ENCODE data around the gene C19orf53.
"Not testable (repeated sequence)": the region's sequence is repeated elsewhere in the genome, so short reads cannot be mapped to it uniquely, and the experiment has no call there.

C19orf53 gene

GRCh38 chr19:13763265-13763664, 11.0 kb upstream of the C19orf53 start:
- DNase-seq (ENCODE audit: low read depth in 2 of 2): no peak

GRCh38 chr19:13764101-13764807, 10.0 kb upstream of the C19orf53 start, which contains the start of gene MRI1:
MRI1 (plus strand) TSS chr19:13764522; CDS start chr19:13764589, 67 bp downstream.
- peak; percentile 39 to 45 for DNase-seq (ENCODE audit: low read depth in 2 of 2)

GRCh38 chr19:13764821-13765394, 9.3 kb upstream of the C19orf53 start:
- peak in 1 of 2 donors; percentile 30 for DNase-seq (ENCODE audit: low read depth in 2 of 2)

DNA sequence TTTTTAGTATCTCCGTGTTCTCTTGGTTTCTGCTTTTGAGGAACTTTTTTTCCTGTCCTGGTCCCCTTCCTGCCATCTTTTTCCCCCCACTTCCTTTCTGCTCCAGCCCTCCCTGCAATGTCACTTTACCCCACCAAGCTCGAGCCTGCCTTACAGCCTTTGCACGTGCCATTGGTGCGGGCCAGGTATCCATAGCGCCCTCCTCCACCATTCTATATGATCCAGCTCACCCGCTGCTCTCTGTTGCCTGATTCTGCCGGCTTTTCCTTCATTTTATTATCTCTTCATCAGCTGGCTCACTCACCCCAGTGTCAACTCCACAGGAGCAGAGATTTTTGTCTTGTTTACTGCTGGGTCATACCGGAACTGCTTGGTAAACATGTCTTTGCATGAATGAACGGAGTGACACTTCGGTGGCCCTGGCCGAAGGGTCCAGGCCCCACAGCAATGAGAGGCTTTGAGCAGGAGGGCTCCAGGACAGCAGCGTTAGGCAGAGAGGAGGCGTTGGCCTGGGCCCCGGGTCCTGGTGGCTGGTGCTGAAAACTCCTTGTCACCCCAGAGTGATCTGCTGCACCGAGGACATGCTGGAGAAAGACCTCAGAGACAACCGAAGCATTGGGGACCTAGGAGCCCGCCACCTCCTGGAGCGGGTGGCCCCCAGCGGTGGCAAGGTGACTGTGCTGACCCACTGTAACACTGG, 8.7 kb upstream of the C19orf53 start:
- DNase-seq (ENCODE audit: low read depth in 2 of 2): no peak

GRCh38 chr19:13766095-13766481, 8.2 kb upstream of the C19orf53 start:
- DNase-seq (ENCODE audit: low read depth in 2 of 2): no peak

DNA sequence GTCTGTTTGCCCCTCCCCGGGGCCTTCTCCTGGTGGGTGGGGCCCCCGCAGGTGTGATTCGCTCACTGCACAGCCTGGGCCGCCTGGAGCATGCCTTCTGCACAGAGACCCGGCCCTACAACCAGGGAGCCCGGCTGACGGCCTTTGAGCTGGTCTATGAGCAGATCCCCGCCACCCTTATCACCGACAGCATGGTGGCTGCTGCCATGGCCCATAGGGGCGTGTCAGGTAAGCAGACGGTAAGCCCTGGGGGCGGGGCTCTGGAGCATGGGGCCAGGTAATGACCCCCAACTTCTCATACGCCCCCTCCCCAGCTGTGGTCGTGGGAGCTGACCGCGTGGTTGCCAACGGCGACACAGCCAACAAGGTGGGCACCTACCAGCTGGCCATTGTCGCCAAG, 5.7 kb upstream of the C19orf53 start:
- DNase-seq (ENCODE audit: low read depth in 2 of 2): no peak

- no peak for DNase-seq (ENCODE audit: low read depth in 2 of 2)
Measured at GRCh38 chr19:13770013-13770635, 4.1 kb upstream of the C19orf53 start.

- no peak for DNase-seq (ENCODE audit: low read depth in 2 of 2)
Measured at GRCh38 chr19:13778398-13778797, 4.1 kb downstream of the C19orf53 start.

GRCh38 chr19:13778847-13779246, 4.6 kb downstream of the C19orf53 start:
- no peak for DNase-seq (ENCODE audit: low read depth in 2 of 2)

- not testable (repeated sequence) for DNase-seq (ENCODE audit: low read depth in 2 of 2)
Measured at GRCh38 chr19:13779794-13780193, 5.5 kb downstream of the C19orf53 start.

- DNase-seq (ENCODE audit: low read depth in 2 of 2): no peak
Measured at GRCh38 chr19:13781547-13781946, 7.3 kb downstream of the C19orf53 start.

GRCh38 chr19:13782537-13782936, 8.3 kb downstream of the C19orf53 start:
- no peak for DNase-seq (ENCODE audit: low read depth in 2 of 2)

DNA sequence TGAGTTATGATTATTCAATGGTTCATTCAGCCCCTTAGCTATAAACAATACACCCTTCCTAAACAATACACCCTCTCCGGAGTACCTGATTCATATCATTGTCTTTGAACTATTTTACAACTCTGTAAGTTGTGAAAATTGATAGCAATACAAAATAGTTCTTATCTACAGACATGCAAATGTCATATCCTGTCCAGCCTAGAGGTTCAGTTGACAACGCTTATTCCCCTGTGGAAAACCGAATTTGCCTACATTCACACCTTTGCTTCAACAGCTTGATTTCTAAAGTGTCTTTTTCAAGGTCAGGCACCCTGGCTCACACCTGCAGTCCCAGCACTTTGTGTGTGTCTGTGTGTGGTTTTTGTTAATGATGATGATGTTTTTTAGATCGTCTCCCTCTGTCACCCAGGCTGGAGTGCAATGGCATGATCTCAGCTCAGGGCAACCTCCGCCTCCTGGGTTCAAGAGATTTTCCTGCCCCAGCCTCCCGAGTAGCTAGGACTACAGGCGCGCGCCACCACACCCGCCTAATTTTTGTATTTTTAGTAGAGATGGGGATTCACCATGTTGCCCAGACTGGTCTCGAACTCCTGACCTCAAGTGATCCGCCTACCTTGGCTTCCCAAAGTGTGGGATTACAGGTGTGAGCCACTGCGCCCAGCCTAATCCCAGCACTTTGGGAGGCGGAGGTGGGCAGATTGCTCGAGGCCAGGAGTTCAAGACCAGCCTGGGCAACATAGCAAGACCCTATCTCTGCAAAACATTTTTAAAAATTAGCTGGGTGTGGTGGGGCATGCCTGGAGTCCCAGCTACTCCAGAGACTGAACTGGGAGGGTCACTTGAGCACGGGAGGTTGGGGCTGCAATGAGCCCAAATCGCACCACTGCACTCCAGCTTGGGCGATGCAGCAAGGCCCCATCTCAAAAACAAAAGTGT, 9.6 kb downstream of the C19orf53 start:
- no peak for DNase-seq (ENCODE audit: low read depth in 2 of 2)

DNA sequence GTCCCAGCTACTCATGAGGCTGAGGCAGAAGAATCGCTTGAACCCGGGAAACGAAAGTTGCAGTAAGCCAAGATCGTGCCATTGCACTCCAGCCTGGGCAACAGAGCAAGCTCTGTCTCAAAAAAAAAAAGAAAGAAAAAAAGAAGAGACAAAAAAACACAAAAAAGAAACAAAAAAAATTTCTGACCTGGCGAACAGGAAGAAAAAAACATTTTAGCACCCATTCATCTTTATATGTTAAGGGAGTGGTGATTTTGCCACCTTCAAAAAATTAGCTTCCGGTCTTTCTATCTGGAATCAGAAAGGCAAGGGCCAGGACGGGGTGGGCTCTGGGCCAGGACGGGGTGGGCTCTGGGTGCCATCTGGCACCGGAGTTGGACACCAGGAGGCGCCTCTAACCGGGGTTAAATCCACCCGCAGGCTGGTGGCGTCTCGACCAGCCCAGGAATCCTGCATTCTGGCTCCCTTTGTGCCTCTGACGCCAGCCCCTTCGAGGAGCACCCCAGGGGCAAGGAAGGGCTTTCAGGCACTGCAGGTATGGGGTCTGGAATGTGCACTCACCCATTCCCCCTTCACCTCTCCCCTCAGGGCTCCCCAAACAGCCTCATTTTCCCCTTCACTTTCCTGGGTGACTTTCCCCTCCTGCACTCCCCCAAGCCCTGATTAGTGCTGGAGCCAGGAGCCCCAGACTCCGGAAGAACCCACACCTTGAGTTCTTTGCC, 10.6 kb downstream of the C19orf53 start:
- DNase-seq (ENCODE audit: low read depth in 2 of 2): peak; percentile 49 to 68

- no peak for DNase-seq (ENCODE audit: low read depth in 2 of 2)
Measured at GRCh38 chr19:13788991-13789390, 14.7 kb downstream of the C19orf53 start.

DNA sequence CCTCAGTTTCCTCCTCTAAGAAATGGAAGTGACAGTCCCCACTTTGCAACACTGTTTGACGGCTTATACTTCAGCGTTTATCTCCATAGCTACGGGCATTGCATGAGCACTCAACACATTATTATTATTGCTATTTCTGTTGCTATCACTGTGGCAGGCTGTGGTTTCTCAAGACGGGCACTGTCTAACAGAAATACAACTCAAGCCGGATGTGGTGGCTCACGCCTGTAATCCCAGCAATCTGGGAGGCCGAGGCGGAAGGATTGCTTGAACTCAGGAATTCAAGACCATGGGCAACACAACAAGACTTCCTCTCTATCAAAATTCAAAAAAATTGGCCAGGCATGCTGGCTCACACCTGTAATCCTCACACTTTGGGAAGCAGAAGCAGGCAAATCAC, 16.1 kb downstream of the C19orf53 start:
- no peak for DNase-seq (ENCODE audit: low read depth in 2 of 2)

DNA sequence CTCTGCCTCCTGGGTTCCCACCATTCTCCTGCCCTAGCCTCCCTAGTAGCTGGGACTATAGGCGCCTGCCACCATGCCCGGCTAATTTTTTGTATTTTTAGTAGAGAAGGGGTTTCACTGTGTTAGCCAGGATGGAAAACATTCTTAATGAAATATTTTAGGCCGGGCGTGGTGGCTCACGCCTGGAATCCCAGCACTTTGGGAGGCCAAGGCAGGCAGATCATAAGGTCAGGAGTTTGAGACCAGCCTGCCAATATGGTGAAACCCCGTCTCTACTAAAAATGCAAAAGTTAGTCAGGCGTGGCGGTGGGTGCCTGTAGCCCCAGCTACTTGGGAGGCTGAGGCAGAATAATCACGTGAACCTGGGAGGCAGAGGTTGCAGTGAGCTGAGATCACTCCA, 19.1 kb downstream of the C19orf53 start:
- not testable (repeated sequence) for DNase-seq (ENCODE audit: low read depth in 2 of 2)

DNA sequence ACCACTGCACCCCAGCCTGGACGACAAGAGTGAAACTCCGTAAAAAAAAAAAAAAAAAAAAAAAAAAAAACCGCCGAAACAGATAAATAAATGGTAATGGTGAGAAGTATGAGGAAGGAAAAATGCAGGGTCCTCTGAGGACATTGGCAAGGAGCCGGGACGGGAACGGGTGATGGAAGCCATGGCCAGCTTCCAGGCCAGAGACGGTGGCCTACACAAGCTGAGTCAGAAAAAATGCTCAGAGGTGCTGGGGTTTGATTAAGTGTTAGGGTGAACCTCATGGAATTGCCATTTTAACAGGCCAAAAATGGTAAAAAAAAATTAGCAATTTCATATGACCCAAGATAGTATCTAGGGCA, 20.1 kb downstream of the C19orf53 start:
- no peak for DNase-seq (ENCODE audit: low read depth in 2 of 2)

DNA sequence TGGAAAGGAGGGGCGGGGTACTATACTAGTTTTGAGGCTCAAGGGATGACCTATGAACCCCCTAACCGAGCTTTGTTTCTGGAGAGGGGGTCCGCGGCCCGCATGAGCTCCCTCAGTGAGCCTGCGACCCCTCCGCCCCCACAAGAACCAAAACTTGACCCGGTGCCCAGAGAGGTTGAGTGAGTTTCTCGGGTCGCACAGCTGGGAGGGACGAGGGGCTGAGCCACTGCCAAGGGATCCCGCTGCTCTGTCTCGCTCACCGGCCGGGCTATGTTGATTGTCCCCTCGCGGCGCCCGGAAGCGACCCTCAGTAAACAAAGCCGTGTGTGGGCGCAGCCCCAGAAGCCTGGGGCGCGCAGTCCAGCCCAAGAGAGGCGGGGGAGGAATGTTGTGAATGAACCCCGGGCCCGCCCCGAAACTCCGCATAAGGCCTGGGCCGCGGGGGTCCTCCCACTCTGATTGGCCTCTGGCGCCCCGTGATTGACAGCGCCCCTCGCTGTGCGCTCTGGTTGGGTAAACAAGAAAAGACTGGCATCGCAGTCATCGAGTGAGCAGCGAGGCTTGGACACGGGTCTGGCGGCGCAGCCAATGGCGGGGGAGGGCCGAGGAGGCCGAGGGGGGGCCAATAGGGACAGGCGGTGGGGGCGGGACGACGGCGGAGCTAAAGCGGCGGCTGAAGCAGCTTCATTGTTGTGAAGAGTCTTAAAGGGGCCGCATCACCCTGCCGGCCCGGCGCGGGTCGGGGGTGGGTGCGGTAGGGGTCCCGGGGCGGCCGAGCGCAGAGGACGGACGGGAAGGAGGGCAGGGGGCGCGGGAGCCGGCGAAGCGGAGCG, 20.7 kb downstream of the C19orf53 start, which contains the start of gene ZSWIM4:
TSS of gene ZSWIM4 (plus strand) at position 687 of the 833 bp plus-strand sequence. CDS start 206 bp downstream, outside the sequence.
- DNase-seq (ENCODE audit: low read depth in 2 of 2): peak; percentile 88 to 90
